Stimulated activated CD8-positive, alpha-beta memory T cell treated with anti-CD3 and anti-CD28 coated beads, Interleukin-15, amount 100 ng/mL, for 4 hours (primary cell): ENCODE data around the gene PPP2R5B.

Source experiments
- DNase-seq, 2 donors: peaks; one replicate each; pipeline ENCODE4 v3.0.0-alpha.2; 2020; ENCODE audit warnings: low read depth in 2 of 2

PPP2R5B gene

DNA sequence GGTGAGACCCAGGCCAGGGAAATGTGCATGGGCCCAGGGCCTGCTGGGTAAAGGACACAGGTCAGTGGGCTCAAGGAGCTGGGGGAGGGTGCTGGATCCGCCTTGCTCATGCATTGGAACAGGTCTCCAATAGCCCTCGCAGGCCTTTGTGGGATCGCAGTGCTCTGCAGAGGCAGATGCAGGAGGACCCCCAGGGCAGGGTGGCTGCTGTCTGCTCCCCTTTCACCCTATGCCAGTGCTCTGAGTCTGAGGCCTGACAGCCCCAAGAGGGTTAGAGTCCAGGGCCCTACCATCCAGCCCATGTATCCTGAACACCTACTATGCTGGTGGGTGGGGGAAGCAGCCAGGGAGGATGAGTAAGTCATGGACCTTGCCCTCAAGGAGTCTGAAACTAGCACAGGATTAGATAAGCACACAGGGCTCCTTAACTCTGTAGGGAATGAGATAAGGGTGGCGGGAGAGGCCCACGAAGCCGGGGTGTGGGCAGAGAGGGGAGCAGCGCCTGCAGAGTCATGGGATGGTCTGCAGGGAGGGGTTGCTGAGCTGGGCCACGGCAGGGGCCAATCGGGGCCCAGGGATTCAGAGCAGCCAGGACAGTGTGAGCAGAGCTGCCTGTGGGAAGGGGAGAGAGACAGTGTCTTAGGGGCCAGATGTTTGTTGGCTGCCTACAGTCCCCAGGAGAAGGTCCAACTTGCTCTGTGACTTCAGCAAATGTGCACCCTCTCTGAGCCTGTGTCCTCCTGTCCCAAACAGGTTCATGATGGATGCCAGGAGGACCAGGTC, 35.6 kb upstream of the PPP2R5B start:
- DNase-seq, result no peak

DNA sequence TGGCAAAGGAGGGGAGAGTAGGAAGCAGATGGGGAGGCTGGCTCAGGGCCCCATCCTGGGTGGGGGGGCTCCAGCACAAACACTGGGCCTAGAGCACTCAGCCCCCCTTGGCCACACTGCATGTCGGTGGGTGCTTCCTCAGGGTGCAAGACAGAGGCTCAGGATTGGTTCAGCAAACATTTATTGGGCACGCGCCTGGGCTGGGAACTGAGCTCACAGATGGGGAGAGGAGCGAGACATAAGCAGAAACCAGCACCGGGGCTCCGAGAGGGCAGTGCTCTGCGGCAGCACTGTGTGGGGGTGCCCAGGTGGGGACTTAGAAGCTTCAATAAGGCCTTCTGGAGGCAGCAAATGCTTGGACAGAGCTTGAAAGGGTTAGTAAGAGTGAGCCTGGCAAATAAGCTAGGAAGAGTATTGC, 34.0 kb upstream of the PPP2R5B start:
- DNase-seq, result no peak

DNA sequence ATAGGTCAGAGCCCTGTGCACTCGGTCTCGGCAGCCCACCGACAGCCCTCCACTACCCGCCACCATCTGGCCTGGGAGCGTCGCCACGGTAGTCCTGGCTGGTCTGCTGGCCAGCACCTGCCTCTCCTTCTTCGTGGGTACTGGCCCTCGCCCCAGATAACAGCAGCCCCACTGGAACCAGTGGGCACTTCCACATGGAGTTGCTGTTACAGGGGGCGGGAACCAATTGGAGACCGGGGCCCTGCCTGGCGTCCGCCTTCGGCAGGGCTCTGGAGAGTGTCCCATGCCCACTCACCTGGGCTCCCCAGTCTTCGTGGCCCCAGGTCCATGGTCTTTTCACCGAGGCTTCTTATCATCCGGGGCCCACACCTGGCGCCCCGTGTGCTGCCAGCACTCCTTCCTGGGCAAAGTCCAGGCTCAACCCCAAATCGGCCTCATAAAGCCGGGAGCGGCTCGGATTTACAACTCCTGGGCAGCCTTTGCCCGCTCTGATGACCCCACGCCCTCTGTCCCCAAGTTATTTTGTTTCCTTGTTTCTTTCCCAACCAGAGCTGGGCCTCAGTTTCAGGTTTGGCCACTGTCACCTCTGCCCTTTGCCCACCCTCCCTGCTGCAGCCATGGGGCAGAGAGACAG, 33.2 kb upstream of the PPP2R5B start:
- DNase-seq, result no peak

DNA sequence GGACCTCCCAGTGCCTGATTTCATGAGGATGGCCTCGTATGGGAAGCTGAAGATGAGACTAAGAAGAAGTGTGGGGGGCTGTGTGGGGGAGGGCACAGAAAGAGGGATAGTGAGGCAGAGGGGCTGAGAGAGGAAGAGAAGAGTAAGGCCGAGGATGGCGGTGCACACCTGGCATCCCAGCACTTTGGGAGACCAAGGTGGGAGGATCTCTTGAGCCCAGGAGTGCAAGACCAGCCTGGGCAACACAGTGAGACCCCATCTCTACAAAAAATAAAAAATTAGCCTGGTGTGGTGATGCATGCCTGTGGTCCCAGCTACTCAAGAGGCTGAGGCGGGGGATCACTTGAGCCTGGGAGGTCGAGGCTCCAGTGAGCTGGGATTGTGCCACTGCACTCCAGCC, 32.6 kb upstream of the PPP2R5B start:
- DNase-seq, result no peak

DNA sequence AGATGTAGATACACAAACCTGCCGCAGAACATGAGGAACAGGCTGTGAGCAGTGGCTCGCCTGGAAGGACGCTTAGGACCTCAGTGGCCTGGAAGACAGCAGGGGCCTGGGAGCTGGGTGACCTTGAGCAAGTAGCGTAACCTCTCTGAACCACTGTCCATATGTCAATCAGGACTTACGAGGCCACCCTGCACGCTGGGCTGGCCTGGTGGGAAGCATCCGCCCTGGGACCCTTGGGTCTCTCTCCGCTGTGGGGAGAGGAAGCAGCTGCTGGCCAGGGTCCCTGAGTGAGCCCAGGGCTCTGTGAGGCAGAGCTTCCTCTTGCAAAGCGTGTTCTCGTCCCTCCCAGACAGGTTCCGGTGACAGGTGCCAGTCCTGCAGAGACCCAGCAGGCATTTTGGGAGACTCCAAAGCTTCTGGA, 32.1 kb upstream of the PPP2R5B start:
- DNase-seq, result no peak

DNA sequence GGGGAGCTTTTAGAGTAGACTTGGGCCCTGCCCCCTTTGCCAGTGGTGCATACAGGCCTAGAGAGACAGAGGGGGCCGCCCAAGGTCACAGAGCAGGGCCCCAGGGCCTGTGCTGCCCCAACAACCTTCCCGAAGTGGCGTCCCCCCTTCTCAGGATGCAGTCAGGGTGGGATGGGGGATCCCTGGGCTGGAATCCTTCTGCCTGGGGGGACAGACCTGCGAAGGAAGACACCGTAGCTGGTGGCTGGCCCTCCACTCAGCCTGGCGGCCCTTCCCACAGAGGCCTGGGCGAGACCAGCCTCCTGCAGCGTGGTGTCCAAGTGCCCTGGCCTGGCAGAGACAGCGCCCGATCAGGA, 31.7 kb upstream of the PPP2R5B start:
- DNase-seq, result no peak

DNA sequence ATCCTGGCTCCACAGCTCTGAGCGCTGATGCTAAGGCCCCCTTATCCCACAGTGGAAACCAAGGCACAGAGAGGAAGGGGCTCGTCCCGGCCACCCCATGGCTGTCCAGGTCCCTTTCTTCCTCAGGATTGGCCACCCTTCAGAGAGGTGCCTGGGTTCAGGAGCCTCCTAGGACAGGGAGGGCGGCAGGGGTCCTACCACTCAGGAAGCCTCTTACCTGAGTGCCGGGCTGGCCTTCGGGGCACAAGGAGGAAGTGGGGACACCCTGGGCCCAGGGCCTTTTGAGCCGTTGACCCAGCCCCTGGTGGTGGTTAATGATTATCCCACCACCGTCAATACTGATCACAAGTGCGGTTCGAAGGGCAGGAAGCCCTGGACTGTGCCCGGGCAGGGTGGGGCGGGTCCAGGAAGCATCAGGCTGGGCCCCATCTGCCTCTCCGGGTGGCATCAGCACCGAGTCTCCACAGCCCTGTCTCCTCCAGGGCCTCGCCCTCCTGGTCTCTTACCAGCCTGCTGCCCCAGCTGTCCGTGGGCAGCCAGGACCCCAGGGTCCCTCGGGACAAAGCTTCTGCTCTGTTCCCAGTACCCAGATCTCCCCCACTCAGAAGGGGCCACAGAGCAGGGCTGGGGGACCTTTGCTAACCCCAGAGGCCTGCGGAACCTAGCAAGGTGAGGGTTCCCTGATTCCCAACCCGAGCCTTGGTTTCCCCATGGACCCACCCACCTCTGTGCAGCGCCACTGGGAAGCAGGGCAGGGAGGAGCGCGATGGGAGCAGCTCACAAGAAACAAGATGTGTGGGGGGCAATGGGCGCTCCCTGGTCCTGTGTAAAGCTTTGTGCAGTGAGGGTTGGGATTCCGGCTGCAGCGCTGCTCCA, 31.1 kb upstream of the PPP2R5B start:
- DNase-seq, result no peak

DNA sequence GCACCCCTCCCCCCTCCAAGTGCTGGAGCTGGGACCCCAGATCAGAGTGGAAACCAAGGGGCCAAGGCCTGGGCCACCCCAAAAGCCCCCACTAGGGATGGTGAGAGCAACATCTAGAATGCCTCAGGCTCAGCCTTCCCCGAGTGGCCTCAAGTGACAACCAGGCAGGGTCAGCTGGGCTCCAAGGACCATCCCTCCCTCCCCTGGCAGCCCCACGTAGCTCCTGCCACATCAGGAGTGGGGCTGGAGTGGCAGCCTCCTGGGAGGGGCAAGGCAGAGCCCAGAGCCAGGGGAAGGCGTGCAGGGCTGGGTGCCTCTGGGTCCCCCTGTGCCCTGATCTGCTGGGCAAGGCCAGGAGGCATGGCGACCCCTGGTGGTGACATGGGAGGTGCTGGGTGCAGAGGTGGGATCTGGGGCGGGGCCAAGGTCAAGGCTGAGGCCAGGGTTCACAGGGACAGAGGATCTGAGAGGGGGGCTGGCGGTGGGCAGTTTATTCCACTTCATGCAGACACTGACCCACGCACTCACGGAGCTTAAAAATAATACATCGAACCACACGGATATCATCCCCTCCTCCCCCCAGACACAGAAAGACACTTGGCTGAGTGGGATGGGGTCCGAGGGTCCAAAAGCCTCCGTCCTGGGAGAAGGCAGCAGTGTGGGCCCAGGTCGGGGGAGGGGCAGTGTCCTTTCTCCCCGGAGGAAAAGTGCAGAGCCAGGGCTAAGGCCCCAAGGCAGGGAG, 30.2 kb upstream of the PPP2R5B start:
- peak; percentile 74 to 80 for DNase-seq

DNA sequence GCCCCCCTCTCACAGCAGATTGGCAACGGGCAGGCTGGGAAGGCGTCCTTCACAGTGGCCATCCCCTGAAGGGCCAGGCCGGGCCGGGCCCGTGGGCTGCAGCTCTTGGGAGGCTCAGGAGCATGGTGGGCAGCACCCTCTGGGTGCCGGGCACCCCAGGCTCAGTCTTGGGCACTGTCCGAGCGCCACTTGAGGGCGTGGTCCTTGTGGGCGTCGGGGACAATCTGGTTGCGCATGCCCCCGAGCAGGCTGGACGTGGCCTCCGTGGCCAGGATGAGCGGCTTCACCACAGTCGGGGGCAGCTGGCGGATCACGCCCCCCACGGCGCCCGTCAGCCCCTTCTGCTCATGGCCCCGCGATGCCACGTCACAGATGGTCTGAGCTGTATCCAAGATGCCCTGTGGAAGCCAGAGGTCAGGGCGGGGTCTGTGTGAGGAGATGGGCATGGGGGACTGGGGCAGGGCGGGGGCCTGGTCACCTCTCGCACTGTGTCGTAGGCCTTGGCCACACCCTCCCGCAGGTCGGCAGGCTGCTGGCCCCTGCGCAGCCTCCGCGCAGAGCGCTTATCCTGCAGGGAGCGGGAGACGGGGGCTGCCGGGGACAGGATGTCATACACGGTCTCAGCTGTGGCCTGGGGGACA, 29.6 kb upstream of the PPP2R5B start:
- no peak for DNase-seq

DNA sequence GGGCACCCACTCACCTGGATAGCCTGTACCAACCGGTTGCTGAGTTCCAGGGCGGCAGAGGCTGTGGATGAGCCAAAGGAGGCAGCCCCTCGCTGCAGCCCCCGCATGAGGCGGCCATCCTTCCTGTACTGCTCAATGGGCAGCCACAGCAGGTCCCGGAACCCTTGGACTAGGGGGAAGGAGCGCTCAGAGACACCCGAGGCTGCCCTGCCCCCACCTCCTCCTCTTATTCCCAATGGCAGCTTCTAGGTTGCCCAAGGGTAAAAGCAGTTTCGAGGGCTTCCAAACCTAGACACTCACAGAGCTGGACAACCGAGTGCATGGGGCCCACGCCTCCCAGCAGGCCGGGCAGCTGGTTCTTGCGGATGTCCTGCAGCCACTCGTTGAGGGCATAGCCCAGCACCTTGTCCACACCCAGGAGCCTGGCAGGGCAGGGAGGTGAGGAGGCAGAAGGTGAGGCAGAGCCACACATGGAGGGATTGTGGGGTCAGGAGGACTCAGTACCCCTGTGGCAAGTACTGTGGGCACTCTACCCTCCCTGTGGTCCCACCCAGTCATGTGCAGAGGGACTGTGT, 28.0 kb upstream of the PPP2R5B start:
- DNase-seq, result no peak

DNA sequence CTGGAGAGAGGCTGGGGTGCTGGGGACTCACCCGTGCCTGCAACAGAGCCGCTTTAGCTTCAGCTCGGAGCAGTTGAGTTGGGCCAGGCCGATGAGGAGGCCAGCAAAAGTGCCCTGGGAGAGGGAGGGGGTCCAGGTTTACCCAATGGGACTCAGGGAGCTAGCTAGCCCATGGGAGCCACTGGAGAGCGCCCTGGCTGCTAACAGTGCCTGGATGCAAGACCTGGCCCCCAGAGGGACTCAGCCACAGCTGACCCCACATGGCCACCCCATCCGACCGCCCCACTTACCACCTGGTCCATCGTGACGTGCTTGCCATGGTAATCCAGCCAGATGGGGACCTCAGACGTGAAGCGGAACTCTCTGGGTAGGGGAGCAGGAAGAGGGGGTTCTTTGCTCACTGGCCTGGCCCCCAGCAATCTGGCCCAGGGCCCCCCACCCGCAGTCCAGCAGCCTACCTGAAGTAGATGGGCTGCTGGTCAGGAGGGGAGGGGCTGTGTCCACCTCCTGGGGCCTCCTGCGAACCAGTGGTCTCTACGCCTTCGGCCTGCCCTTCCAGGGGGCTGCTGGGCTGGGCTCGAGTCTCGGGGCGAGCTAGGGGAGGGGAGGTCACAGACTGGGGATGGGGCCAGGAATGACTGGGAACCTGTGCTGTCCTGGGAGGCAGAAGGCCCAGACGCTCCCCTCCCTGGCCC, 27.0 kb upstream of the PPP2R5B start:
- DNase-seq, result no peak

DNA sequence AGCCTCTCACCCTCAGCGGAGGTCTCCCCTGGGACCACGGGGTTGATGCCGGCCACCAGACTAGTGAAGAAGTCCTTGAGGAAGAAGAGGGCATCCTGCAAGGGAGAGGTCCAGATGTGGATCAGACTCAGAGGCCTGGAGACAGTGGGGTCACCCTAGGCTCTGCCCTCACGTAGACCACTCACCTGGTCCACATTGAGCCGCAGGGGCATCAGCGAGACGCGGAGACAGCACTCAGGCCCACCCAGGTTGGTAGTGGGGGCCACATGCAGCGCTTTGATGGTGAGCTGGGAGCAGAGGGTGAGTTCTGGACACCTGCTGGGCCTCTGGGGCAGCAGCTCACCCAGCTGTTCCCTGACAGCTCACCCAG, 26.4 kb upstream of the PPP2R5B start:
- DNase-seq, result no peak

DNA sequence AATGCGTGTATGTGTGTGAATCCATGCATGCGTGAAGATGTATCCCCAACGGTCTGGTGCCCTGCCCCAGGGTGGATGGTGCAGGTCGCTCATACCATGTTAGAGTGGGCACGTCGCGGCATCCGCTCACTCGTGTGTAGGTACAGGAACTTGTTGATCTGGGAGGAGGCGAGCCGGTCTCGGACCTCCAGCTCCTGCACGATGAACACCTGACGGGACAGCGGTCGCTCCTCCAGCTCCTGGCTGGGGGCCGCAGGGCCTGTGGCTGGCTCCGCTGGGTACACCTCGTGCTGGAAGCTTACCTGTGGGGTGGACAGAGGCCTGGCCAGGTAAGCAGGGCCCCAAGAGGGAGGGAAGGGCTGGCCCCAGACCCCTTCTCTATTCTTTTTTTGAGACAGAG, 25.9 kb upstream of the PPP2R5B start:
- DNase-seq, result no peak

DNA sequence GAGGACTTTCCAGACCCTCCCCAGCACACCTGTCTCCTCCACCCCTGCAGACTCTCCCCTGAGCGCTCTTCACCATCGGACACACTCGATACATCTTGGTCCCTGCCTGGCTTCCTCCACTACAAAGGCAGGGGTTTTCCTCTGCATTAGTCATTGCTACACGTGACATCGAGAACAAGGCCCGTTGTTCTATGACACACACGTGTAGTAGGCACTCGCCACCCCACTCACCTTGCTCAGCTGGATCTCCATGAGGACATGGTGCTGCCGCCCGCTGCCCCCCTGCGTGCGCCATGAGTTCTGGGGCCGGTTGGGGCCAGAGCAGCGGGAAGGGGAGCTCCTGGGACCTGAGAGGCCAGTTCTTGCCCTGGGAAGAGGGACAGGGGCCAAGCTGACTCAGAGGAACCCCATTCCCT, 24.2 kb upstream of the PPP2R5B start:
- DNase-seq, result peak in 1 of 2 donors; percentile 57

DNA sequence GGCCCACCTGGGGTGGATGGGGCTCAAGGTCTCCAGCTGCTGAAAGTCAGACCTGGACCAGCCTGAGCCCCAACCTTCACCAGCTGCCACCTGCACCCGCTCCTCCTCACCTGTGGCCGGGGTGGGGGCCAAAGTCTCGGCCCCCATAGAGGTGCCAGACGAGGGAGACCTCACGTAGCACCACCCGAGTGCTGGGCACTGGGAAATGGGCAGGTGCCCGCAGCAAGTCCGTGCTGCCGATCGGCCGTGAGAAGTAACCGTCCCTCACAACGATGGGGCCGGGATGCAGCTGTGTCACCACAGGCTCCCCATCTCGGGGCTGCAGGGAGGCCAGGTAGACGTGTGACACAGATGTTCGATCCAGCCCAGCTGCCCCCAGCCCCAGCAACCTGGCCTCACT, 23.7 kb upstream of the PPP2R5B start:
- DNase-seq, result no peak

DNA sequence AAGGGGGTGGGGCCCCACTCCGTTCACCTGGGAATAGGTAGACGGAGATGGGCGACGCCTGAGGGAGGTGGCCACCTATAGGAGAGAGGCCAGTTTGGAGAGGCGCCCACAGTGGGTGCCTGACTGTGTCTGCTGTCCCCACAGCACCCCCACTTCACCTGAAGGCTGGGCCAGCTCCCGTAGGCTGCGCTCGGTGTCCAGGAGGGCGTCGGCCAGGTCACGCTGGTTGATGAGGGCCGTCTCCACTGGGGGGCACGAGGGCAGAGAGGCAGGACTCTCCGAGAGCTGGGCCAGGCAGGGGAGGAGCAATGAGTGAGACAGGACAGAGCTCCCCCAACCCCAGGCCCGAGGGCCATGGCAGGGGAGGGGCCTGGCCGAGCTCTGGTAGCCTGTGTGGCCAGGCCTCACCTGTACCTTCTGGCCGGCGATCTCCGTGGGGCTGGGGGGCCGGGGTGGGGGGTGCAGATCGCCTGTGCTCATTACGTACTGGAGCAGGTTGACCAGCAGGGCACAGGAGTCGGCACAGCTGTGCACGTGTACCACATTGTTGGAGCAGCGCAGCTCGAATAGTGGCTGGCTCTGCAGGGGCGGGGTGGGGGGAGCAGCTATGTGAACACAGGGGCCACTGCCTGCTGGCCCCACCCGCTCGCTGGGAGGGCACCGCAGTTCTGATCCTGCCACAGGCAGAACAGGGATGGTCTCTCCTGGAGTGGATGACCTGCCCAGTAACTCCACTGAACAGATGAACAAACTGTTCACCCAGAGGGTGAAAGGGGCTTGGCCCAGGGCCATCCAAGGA, 22.2 kb upstream of the PPP2R5B start:
- no peak for DNase-seq

DNA sequence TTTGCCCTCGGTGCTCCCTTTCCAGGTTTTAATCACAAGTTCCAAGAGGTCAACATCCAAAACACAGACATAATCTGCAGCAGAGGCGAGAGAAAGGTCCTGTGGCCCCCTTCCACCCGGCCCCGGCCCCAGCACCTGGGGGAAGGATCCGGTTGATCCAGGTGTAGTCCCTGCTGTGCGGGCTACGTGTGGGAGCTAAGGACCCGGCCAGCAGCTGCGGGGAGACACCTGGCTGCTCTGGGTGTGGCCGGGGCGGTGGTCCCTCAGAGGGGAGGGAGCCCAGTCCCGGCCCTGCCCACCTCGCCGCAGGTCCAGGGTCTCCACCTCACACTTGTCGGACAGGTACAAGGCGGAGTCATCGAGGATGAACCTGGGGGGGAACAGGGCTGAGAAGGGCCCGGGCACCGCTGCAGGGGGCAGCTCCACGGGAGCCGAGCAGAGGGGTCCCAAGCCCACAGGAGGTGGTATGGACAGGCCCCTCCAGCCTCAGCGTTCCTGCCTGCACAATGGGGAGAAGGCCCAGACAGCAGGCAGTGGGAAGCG, 21.1 kb upstream of the PPP2R5B start:
- DNase-seq, result no peak

DNA sequence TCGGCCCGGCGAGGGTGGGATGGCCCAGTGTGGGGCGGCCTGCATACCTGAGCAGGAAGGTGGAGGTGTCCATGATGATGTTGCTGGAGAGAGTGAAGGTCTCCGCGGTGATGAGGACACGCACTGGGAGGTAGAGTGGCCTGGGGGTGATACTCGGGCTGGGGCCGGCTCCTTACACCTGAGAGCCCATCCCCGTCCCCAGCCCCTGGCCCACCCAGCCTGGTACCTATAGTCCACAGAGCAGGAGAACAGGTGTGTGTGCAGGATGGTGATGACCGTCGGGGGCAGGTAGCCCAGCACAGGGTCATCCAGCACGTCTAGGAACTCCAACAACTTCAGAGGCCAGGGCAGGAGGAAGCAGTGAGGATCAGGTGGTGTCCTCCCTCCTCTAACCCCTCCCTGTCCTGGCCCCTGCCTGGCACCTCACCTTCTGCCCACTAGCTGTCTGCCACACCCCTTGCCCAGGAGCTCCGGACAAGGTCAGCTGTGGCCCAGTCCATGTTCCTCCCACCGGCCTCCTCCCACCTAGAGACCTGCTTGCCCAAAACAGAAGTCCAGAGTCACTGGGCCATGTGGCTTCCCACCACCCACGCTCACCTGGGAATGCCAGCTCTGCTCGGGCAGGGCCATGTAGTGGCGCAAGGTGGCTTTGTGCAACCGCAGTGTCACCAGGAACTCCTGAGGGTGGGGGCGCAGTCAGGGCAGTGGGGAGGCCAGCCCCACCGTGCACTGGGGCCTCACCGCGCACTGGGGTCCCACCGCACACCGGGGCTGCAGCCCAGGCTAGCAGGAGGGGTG, 18.8 kb upstream of the PPP2R5B start:
- no peak for DNase-seq

DNA sequence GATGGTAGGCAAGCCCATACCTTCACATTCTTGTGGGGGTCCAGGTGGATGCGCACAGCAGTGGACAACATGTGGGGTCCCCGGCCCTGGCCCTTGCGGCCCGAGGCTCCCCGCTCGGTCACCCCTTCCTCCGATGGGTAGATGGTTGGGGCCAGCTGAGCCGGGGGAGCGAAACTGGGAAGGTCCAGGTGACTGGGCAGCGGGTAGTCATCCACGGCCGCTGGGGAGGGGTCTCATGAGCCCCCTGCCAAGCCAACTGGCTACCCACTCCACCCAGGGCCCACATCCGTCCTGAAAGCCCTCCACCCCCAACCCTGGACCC, 18.2 kb upstream of the PPP2R5B start:
- no peak for DNase-seq
